IMR-90 (cell line): ENCODE data around the gene RAD51. TPM values are rescaled to one million over a fixed set of nuclear protein-coding genes. Genes with fewer than 3 reads are reported as not detected.

Experiments
- ATAC-seq: fragments of 200-7000 bp; cut with Tn5 transposase; 2 replicates; pipeline ENCODE4 v1.9.1; 2020; ENCODE audit warnings: low read depth, mild to moderate bottlenecking, moderate library complexity
- BruUV-seq: library from RNA; stranded (reverse); fragments of 400-500 nt; replicated peaks from 2 replicates; lab custom pipeline; 2021; lab: Mats Ljungman, UMichigan
- CTCF ChIA-PET: fragments of 300-600 bp; formaldehyde crosslinking; extraction: SDS; loops from one replicate; lab custom pipeline; 2021; ENCODE audit warnings: antibody characterized with exemption; lab: Yijun Ruan, JAX
- POLR2A ChIA-PET: fragments of 300-600 bp; sonication (Branson Sonifier 250); formaldehyde crosslinking; loops from one replicate; lab custom pipeline; 2022; ENCODE audit warnings: antibody characterized with exemption; ENCODE audit not compliant: unreplicated experiment; lab: Charles Lee
- DNase-seq: peaks from one replicate; pipeline ENCODE4 v3.0.0; 2013
- H2AFZ ChIP-seq: replicated peaks from 2 replicates; pipeline ENCODE3; 2013; ENCODE audit warnings: low read length, mild to moderate bottlenecking; ENCODE audit not compliant: poor library complexity
- H2AK5ac ChIP-seq: 2 replicates; pipeline ENCODE4 v1.6.1; 2013; ENCODE audit warnings: low read depth, low read length, inconsistent platforms
- H2AK9ac ChIP-seq: replicated peaks from 2 replicates; pipeline ENCODE3; 2013; ENCODE audit warnings: mild to moderate bottlenecking, low read depth, low read length, moderate library complexity; ENCODE audit not compliant: poor library complexity
- H2BK120ac ChIP-seq: 2 replicates; pipeline ENCODE4 v1.6.1; 2013; ENCODE audit warnings: low read depth, low read length, inconsistent platforms
- H2BK15ac ChIP-seq: 3 replicates; pipeline ENCODE4 v1.6.1; 2013; ENCODE audit warnings: low read depth, low read length, inconsistent platforms
- H2BK20ac ChIP-seq: 2 replicates; pipeline ENCODE4 v1.6.1; 2013; ENCODE audit warnings: low read depth, mild to moderate bottlenecking, inconsistent platforms, low read length, moderate library complexity
- H2BK5ac ChIP-seq: 2 replicates; pipeline ENCODE4 v1.6.1; 2013; ENCODE audit warnings: mild to moderate bottlenecking, low read depth, low read length, inconsistent platforms; ENCODE audit not compliant: poor library complexity, severe bottlenecking
- H3K14ac ChIP-seq: replicated peaks from 2 replicates; pipeline ENCODE4 v1.6.1; 2013; ENCODE audit warnings: low read depth, low read length, inconsistent platforms
- H3K18ac ChIP-seq: 2 replicates; pipeline ENCODE4 v1.6.1; 2013; ENCODE audit warnings: low read depth, low read length, control low read depth
- H3K23ac ChIP-seq: 2 replicates; pipeline ENCODE4 v1.6.1; 2013; ENCODE audit warnings: low read depth, low read length, inconsistent platforms
- H3K27ac ChIP-seq: 2 replicates; pipeline ENCODE4 v1.5.1; 2013; ENCODE audit warnings: mild to moderate bottlenecking, control low read depth, low read length; ENCODE audit not compliant: insufficient read depth
- H3K27me3 ChIP-seq: 2 replicates; pipeline ENCODE4 v1.6.1; 2013; ENCODE audit warnings: low read length; ENCODE audit not compliant: control insufficient read depth, insufficient read depth
- H3K36me3 ChIP-seq: 2 replicates; pipeline ENCODE4 v1.6.1; 2013; ENCODE audit warnings: low read length, mixed read lengths; ENCODE audit not compliant: control insufficient read depth, insufficient read depth
- H3K4ac ChIP-seq: 2 replicates; pipeline ENCODE4 v1.6.1; 2013; ENCODE audit warnings: low read depth, low read length, inconsistent platforms
- H3K4me1 ChIP-seq: 2 replicates; pipeline ENCODE4 v1.6.1; 2013; ENCODE audit warnings: low read length, mixed read lengths; ENCODE audit not compliant: control insufficient read depth, insufficient read depth
- H3K4me2 ChIP-seq: 2 replicates; pipeline ENCODE4 v1.6.1; 2013; ENCODE audit warnings: low read depth, mild to moderate bottlenecking, control low read depth, low read length, moderate library complexity
- H3K4me3 ChIP-seq: 2 replicates; pipeline ENCODE4 v1.5.1; 2013; ENCODE audit warnings: low read depth, mild to moderate bottlenecking, control low read depth, low read length, moderate library complexity; ENCODE audit not compliant: insufficient read depth
- H3K56ac ChIP-seq: 2 replicates; pipeline ENCODE4 v1.6.1; 2013; ENCODE audit warnings: low read length, inconsistent platforms; ENCODE audit not compliant: insufficient read depth; ENCODE audit errors: extremely low read depth
- H3K79me1 ChIP-seq, 2 experiments: 2 replicates each; pipeline ENCODE4 v1.6.1; 2013; ENCODE audit warnings: low read length in 2 of 2, inconsistent platforms in 1 of 2, low read depth in 1 of 2
- H3K9ac ChIP-seq: 2 replicates; pipeline ENCODE4 v1.6.1; 2013; ENCODE audit warnings: low read depth, low read length, control low read depth
- H3K9me1 ChIP-seq: 2 replicates; pipeline ENCODE4 v1.6.1; 2013; ENCODE audit warnings: low read length, inconsistent platforms; ENCODE audit not compliant: insufficient read depth
- H3K9me3 ChIP-seq: 2 replicates; pipeline ENCODE4 v1.6.1; 2013; ENCODE audit warnings: low read length; ENCODE audit not compliant: control insufficient read depth, insufficient read depth
- H4K20me1 ChIP-seq: 2 replicates; pipeline ENCODE4 v1.6.1; 2013; ENCODE audit warnings: low read length, inconsistent platforms; ENCODE audit not compliant: insufficient read depth
- H4K5ac ChIP-seq: 2 replicates; pipeline ENCODE4 v1.6.1; 2013; ENCODE audit warnings: mild to moderate bottlenecking, low read depth, low read length, control low read depth
- H4K8ac ChIP-seq, 2 experiments: 2 replicates each; pipeline ENCODE4 v1.6.1; 2013; ENCODE audit warnings: low read depth in 2 of 2, low read length in 2 of 2, control low read depth in 1 of 2, inconsistent platforms in 1 of 2
- H4K91ac ChIP-seq: 2 replicates; pipeline ENCODE4 v1.6.1; 2013; ENCODE audit warnings: low read depth, low read length, inconsistent platforms; ENCODE audit not compliant: insufficient read depth
- CEBPB ChIP-seq: IDR thresholded peaks from 2 replicates; pipeline ENCODE4 v1.6.1; 2012; ENCODE audit warnings: low read depth, low read length, improper control_type of control experiment
- CTCF ChIP-seq: conservative IDR thresholded peaks from 2 replicates; pipeline ENCODE4 v1.5.1; 2012; ENCODE audit warnings: mild to moderate bottlenecking, low read depth, low read length, improper control_type of control experiment
- FOS ChIP-seq: fragments of 150-350 bp; IDR thresholded peaks from 2 replicates; pipeline ENCODE4 v1.6.1; 2016; ENCODE audit warnings: low read depth, low read length
- MAFK ChIP-seq: IDR thresholded peaks from 2 replicates; pipeline ENCODE4 v1.6.1; 2012; ENCODE audit warnings: low read depth, low read length, improper control_type of control experiment
- MAZ ChIP-seq: IDR thresholded peaks from 2 replicates; pipeline ENCODE4 v1.6.1; 2012; ENCODE audit warnings: low read depth, mild to moderate bottlenecking, low read length, improper control_type of control experiment, moderate library complexity, borderline replicate concordance
- MXI1 ChIP-seq: IDR thresholded peaks from 2 replicates; pipeline ENCODE4 v1.6.1; 2012; ENCODE audit warnings: low read depth, mild to moderate bottlenecking, low read length, moderate library complexity, borderline replicate concordance
- NFE2L2 ChIP-seq: fragments of 150-350 bp; IDR thresholded peaks from 2 replicates; pipeline ENCODE4 v1.6.1; 2016; ENCODE audit warnings: low read depth, mild to moderate bottlenecking, low read length
- POLR2A ChIP-seq: IDR thresholded peaks from 2 replicates; pipeline ENCODE4 v1.6.1; 2012; ENCODE audit warnings: mild to moderate bottlenecking, low read depth, low read length
- RAD21 ChIP-seq: IDR thresholded peaks from 2 replicates; pipeline ENCODE4 v1.6.1; 2012; ENCODE audit warnings: low read length, improper control_type of control experiment
- RCOR1 ChIP-seq: IDR thresholded peaks from 2 replicates; pipeline ENCODE4 v1.6.1; 2012; ENCODE audit warnings: mild to moderate bottlenecking, low read length, improper control_type of control experiment; ENCODE audit not compliant: insufficient replicate concordance
- RFX5 ChIP-seq: IDR thresholded peaks from 2 replicates; pipeline ENCODE4 v1.8.0; 2012; ENCODE audit warnings: low read depth, mild to moderate bottlenecking, low read length, moderate library complexity
- SMC3 ChIP-seq: fragments of 150-350 bp; IDR thresholded peaks from 2 replicates; pipeline ENCODE4 v1.6.1; 2016; ENCODE audit warnings: low read depth, mild to moderate bottlenecking, antibody characterized with exemption, low read length, moderate library complexity
- USF2 ChIP-seq: fragments of 150-350 bp; IDR thresholded peaks from 2 replicates; pipeline ENCODE4 v1.6.1; 2017; ENCODE audit warnings: mild to moderate bottlenecking, antibody characterized with exemption, low read length, low read depth
- WGBS, 2 experiments: methylation state at CpG; one replicate each; pipeline versions ENCODE4 v1.1.5 to v1.1.7; 2013; ENCODE audit warnings: missing lambda C conversion rate in 2 of 2; ENCODE audit not compliant: insufficient read length in 1 of 2; ENCODE audit errors: extremely low coverage in 2 of 2; 5-methylcytosine and 5-hydroxymethylcytosine counted together
- dilution Hi-C: fragments of 300-500 bp; cut with HindIII; formaldehyde crosslinking; loops from one replicate; pipeline ENCODE4 v1.14.3; 2018; ENCODE audit warnings: low sequenced_read_pairs; ENCODE audit not compliant: unreplicated experiment
- in situ Hi-C: fragments of 300-500 bp; cut with MboI; formaldehyde crosslinking; loops from 3 replicates; pipeline ENCODE4 v1.14.3; 2019; ENCODE audit warnings: low sequenced_read_pairs, inconsistent platforms, mixed read lengths
- intact Hi-C: fragments of 100-400 bp; cut with micrococcal nuclease; formaldehyde crosslinking; loops from 2 replicates; pipeline ENCODE4 v1.10.0; 2022
- polyA plus RNA-seq, 3 experiments: library from polyadenylated mRNA; depleted of rRNA; stranded (reverse); fragments of >200 nt; gene quantifications; 2 replicates each; pipeline ENCODE4 v1.2.3, GENCODE V29; 2012; ENCODE audit warnings: low replicate concordance in 1 of 3
- total RNA-seq: library from RNA; depleted of rRNA; stranded (reverse); fragments of >200 nt; gene quantifications from 2 replicates; pipeline ENCODE4 v1.2.3, GENCODE V29; 2012

Gene RAD51
- total and polyA plus RNA-seq, 2 of the 4 experiments (the other 2 are of a cell fraction): 6.8 to 8.4 TPM

GRCh38 chr15:40772014-40772413 lies 77.0 kb downstream of the RAD51 start:
- Histone ChIP-seq H3K79me1 (no peaks in the 10 kb centered on the region), H2AK9ac (no peak overlapping the region), H3K23ac (no peak overlapping the region), H3K4ac (no peak overlapping the region), H2AFZ (no peak overlapping the region), H3K9me1 (no peaks in the 10 kb centered on the region), H3K27me3 (no peaks in the 10 kb centered on the region), H3K4me1 (peaks cover 3% of the 10 kb centered on the region), H2BK5ac (no peak overlapping the region), H3K36me3 (peaks cover 55% of the 10 kb centered on the region), H3K56ac (no peak overlapping the region), H2BK20ac (no peak overlapping the region), H4K8ac (no peak overlapping the region), H4K5ac (no peak overlapping the region), H3K27ac (no peak overlapping the region), H3K4me2 (no peak overlapping the region), H3K9me3 (no peaks in the 10 kb centered on the region), H3K18ac (no peak overlapping the region), H3K4me3 (no peak overlapping the region), H4K91ac (no peak overlapping the region), H3K9ac (no peak overlapping the region), H2AK5ac (no peak overlapping the region), H4K20me1 (no peaks in the 10 kb centered on the region), H2BK15ac (no peak overlapping the region), H2BK120ac (no peak overlapping the region), H3K14ac (no peak overlapping the region)
- ChIA-PET POLR2A (no interaction called here), CTCF (no interaction called here)
- DNase-seq: no peak
- dilution Hi-C loops: no loop called here
- intact Hi-C loops: no loop called here
- in situ Hi-C loops: no loop called here
- ATAC-seq: no peak
- WGBS, 2 experiments: 97% methylated on average over 6 of the region's 13 CpGs; no CpG with 5 or more reads in 1 of the 2 experiments
- BruUV-seq: no TSS peak
- TF ChIP-seq SMC3 (no peak), FOS (no peak), RFX5 (no peak), MAZ (no peak), CTCF (no peak), POLR2A (no peak), CEBPB (no peak), MAFK (no peak), RCOR1 (no peak), RAD21 (no peak), NFE2L2 (no peak), MXI1 (no peak), USF2 (no peak)
